ENCODE measurements around the gene ARHGAP24.

GRCh38 chr4:85780664-85781063, 305.7 kb downstream of the ARHGAP24 start:
- no peak for TF ChIP-seq CTCF (IDR thresholded peaks at IDR 0.05)
- no peak for TF ChIP-seq POLR2A (IDR thresholded peaks at IDR 0.05)

Measured in ovary (tissue), 3 donors.